CD4-positive, alpha-beta T cell treated with Interleukin-2 at 100 ng/mL for 4 hours (primary cell): ENCODE measurements around the gene GNB1.
"Not testable (repeated sequence)": the region's sequence is repeated elsewhere in the genome, so short reads cannot be mapped to it uniquely, and the experiment has no call there.

Experiments used
- DNase-seq: peaks from one replicate; pipeline ENCODE4 v3.0.0-alpha.2; 2020; ENCODE audit warnings: low spot score

The GNB1 gene

DNA sequence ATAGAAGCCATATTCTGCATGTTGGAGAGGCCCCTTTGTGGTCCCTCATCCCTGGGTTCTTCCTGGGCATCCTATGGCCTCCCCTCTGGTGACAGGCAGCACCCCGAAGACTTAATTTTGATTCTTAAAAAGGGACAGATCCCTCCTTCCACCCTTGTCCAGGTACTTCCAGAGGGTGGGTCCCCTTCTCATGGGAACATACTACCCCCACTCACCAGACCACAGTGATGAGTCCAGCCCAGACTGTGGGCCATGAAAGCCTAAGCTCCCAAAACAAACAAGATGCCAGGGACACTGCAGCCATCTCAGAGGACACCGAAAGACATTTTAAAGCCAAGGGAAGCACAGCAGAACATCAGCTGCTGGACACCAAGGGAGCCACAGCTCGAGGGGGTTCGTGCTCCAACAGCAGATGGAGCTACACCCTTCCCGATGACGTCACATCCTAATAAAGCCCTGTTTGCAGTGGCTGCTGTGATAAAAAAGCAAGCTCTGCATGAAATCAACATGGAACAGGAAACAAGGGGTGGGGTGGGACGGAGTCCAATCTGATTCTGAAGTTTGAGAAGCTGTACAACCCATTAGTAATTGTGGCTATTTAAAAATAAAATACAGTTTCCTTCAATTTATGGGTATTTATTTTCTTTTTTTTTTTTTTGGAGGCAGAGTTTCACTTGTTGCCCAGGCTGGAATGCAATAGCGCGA, 32.4 kb downstream of the GNB1 start:
- peak; percentile 34 for DNase-seq

DNA sequence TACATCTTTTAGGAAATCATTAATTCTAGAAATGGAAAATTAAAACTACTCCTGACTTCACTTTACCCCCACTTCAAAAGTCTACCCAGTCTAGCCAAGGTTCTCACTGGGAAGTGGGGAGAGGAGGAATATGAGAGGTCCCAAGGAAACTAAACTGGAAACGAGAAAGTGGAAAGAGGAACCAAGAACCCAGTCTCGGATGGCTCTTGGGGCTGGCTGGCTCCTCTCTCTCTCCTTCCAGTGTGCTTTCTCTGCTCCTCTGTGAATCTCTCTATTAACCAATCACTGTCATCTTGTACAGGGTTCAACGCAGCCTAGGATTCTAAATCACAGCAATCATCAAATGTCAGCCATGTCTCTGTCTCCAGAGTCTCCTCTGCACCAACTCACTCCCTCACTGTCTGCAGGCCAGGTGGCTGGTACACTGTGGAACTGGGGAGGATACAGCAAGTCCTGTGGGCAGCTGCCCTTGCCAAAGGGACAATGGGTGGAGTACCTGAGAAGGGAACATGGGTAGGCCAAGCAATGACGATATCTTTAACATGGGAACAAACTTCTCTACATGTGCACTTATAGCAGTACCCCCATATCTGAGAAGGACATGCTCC, 33.7 kb downstream of the GNB1 start:
- no peak for DNase-seq

GRCh38 chr1:1856161-1856560, 34.7 kb downstream of the GNB1 start:
- DNase-seq, result not testable (repeated sequence)

GRCh38 chr1:1853593-1854257, 37.2 kb downstream of the GNB1 start:
- DNase-seq, result no peak

DNA sequence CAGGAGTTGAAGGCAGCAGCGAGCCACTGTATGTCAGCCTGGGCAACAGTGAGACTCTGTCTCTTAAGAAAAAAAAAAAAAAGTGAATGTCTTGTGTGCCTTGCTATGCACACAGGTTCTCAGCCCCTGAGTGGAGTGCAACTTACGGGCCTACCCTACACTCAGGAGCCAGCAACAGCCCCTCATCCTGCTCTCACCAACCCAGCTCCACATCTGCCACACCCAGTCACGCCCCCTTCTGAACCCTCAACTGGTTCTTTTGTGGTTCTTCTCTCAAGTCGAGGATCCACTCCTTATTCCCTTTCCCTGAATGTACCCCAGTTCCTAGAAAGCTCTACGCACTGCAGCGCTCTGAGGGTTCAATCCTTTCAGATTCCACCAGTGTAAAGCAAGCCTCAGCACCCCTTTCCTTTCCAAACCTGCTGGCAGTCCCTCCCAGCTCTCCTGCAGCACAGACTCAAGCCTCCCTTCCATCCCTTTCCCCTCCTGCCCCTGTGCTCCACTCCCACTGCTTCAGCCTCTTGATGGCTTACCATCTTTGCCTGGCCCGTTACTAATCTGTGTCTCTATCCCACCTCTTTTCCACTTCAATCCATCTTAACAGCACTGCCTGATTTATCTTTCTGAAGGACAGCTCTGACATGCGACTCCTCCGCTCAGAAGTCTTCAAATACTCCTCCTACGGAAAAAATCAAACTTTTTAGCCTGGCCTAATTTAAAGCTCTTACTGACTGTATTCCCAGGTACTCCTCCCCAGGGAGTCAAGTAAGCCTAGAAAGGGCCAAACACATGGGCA, 38.1 kb downstream of the GNB1 start:
- no peak for DNase-seq

DNA sequence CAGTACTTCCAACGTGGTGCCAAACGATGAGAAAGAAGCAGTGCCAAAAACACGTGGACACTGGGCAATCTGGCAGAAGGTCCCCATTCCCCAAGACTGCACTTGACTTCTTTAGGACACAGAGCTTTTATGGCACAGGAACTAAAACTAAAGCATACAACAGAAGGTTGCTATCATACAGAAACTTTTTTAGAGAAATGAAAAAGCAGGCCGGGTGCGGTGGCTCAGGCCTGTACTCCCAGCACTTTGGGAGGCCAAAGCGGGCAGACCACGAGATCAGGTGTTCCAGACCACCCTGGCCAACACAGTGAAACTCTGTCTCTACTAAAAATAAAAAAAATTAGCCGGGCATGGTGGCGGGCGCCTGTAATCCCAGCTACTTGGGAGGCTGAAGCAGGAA, 43.0 kb downstream of the GNB1 start:
- no peak for DNase-seq

DNA sequence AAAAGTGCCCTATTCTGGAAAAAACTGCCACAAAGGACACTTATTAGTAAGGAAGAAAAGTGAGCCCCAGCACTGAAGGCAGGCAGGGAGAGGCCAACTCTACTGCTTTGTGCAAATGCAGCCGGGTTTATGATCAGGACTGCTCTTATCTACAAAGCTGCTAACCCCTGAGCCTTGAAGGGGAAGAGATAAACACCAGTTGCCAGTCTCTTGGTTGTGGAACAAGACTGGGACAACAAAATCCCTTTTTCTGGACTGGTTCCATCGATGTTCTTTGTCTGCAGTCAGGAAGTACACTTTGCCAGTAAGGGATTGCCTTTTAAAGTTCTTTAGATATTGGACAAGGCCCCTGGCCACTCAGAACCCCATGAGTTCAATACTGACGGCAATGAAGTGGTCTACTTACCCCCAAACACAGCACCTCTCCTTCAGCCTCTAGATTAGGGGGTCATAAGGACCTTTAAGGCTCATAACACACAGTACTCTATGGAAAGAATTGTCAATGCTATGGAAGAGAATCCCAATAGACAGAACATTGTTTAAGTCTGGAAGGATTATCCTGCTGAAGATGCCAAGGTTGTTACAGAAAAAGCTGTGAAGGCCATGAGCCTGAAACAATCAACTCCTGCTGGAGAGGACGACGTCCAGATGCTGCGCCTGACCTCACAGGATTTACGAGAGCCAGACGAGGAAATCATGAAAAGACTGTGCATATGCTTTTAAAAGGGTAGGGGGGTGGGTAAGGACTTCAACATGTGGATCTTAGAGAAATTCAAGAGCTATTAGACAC, 43.6 kb downstream of the GNB1 start:
- no peak for DNase-seq

- no peak for DNase-seq
These were observed 44.4 kb downstream of the GNB1 start for GRCh38 chr1:1846386-1846918.

- no peak for DNase-seq
These were observed 48.3 kb downstream of the GNB1 start for GRCh38 chr1:1842360-1843146.

- DNase-seq, result no peak
These were observed 49.3 kb downstream of the GNB1 start for GRCh38 chr1:1841575-1841995.

- DNase-seq, result no peak
These were observed 51.4 kb downstream of the GNB1 start for GRCh38 chr1:1839311-1839965.

DNA sequence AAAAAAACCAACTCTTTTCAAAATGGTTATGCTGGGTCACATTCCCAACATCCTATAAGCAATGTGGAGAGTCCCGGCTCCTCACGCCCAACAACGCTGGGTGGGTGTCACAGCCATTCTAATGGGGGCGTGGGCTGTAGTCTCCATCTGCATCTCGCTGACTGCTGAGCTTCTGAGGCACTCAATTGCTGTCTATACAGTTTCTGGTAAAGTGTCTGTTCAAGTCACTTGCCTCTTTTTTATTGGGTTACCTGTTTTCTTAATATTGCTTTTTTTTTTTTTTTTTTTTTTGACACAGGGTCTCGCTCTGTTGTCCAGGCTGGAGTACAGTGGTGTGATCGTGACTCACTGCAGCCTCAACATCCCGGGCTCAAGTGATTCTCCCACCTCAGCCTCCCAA, 54.8 kb downstream of the GNB1 start:
- no peak for DNase-seq

DNA sequence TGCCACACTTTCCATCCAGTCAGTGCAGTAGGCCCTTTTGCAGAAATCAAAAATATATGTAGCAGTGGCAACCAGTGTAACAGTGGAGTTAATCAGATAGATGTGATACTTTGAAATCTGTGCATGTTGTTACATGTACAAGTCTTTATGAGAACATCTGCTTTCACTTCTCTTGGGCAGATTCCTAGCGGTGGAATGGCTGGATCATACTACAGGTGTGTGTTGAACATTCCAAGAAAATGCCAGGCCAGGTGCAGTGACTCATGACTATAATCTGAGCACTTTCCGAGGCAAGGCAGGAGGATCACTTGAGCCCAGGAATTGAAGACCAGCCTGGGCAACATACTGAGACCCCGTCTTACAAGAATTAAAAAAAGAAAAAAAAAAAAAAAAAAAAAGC, 55.3 kb downstream of the GNB1 start:
- no peak for DNase-seq

DNA sequence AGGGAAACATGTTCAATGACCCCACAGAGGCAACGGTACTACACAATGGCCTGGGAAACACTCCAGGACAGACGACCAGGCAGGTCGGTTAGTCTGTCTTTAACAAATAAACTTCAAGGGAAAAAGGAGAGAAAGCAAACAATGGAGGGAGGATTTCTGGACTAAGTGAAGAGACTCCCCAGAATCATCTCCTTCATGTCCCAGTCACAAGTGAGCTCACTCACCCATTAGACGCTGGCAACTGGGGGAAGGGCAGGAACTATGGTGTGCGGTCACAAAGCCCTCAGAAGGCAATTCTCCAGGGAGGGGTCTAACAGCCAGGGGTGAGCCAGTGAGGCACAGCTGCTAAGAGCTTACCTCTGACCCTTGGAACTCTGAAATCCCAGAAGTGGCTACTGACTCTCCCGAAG, 57.0 kb downstream of the GNB1 start:
- no peak for DNase-seq

- DNase-seq, result no peak
These were observed 57.4 kb downstream of the GNB1 start for GRCh38 chr1:1833456-1833855.

GRCh38 chr1:1832820-1833219, 58.1 kb downstream of the GNB1 start:
- DNase-seq, result no peak

GRCh38 chr1:1832166-1832565, 58.7 kb downstream of the GNB1 start:
- DNase-seq, result no peak

GRCh38 chr1:1827089-1827848, 63.6 kb downstream of the GNB1 start:
- no peak for DNase-seq

- DNase-seq, result no peak
These were observed 64.4 kb downstream of the GNB1 start for GRCh38 chr1:1826356-1827088.
